Uterus (tissue), 4 donors: ENCODE data around the gene UBAC1. TPM values are rescaled to one million over a fixed set of nuclear protein-coding genes. Genes with fewer than 3 reads are reported as not detected.

Source experiments
- DNase-seq, 2 donors: peaks; one replicate each; pipeline ENCODE4 v3.0.0-alpha.2; 2019 to 2020
- H3K27ac ChIP-seq, 2 donors: fragments of 200-600 bp; sonication (generic); 1 replicate in 1 of 2; 2 replicates in 1 of 2; pipeline ENCODE4 v1.5.1; 2016 to 2018
- H3K27me3 ChIP-seq, 2 donors: fragments of 200-600 bp; sonication (generic); one replicate each; pipeline ENCODE4 v1.5.1; 2018 to 2019; ENCODE audit warnings: control low read depth in 1 of 2
- H3K36me3 ChIP-seq, 2 donors: fragments of 200-600 bp; sonication (generic); one replicate each; pipeline ENCODE4 v1.5.1; 2019; ENCODE audit warnings: control low read depth in 1 of 2
- H3K4me1 ChIP-seq, 2 donors: fragments of 200-600 bp; sonication (generic); one replicate each; pipeline ENCODE4 v1.5.1; 2018 to 2019; ENCODE audit warnings: control low read depth in 1 of 2
- H3K4me3 ChIP-seq, 2 donors: fragments of 200-600 bp; sonication (generic); 1 replicate in 1 of 2; 2 replicates in 1 of 2; pipeline ENCODE4 v1.5.1; 2018 to 2019; ENCODE audit warnings: mild to moderate bottlenecking in 1 of 2
- H3K9me3 ChIP-seq, 2 donors: fragments of 200-600 bp; sonication (generic); one replicate each; pipeline ENCODE4 v1.5.1; 2019; ENCODE audit warnings: control low read depth in 1 of 2
- POLR2A ChIP-seq, 2 donors: fragments of 450-650 bp; IDR thresholded peaks; one replicate each; pipeline ENCODE4 v1.6.1; 2016; ENCODE audit warnings: antibody characterized with exemption in 2 of 2, mild to moderate bottlenecking in 1 of 2, moderate library complexity in 1 of 2
- intact Hi-C: fragments of 100-400 bp; cut with DNase I; formaldehyde crosslinking; loops from one replicate; pipeline ENCODE4 v1.15.1; 2023; ENCODE audit warnings: low total_unique reads
- total RNA-seq, 4 donors: library from RNA; depleted of rRNA in 3 of 4; stranded (reverse); fragments of >200 nt in 3 of 4; gene quantifications; one replicate each; pipeline versions ENCODE4 v1.1.0 to v1.2.4, GENCODE V29; 2014 to 2023
- TF ChIP-seq, protein P1 (sequence below), 4 experiments: fragments of 200-600 bp in 2 of 4; fragments of 450-650 bp in 2 of 4; sonication (generic) in 2 of 4; IDR thresholded peaks; one replicate each; pipeline ENCODE4 v1.5.1; 2016 to 2019; ENCODE audit warnings: antibody characterized with exemption in 4 of 4, mild to moderate bottlenecking in 2 of 4, moderate library complexity in 1 of 4
- donor health status: DM: yes; HTN: yes; CAD: no.

UBAC1 gene
- total RNA-seq, 4 donors from 2014 or later, result 25.1 to 46.1 (median 35.8) TPM

DNA sequence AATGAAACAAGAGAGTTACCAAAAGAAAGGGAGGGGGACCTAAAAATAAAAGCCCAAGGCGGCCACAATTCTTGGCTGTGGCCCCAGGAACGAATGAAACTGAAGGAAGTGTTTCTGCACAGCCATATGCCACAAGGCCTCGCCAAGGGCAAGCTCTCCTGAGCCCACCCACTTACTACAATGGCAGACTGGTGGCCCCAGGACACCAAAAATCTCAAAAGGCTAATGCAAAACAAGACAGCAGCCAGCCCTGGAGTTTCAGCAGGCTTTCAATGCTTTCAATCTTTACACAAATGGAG lies 57.9 kb downstream of the UBAC1 start:
- Histone ChIP-seq H3K4me1 (peaks cover 0 to 8% of the 10 kb centered on the region in 2 donors), H3K36me3 (no peaks in the 10 kb centered on the region), H3K9me3 (no peaks in the 10 kb centered on the region), H3K27me3 (no peaks in the 10 kb centered on the region), H3K27ac (no peak overlapping the region), H3K4me3 (no peak overlapping the region)
- TF ChIP-seq, protein P1, sequence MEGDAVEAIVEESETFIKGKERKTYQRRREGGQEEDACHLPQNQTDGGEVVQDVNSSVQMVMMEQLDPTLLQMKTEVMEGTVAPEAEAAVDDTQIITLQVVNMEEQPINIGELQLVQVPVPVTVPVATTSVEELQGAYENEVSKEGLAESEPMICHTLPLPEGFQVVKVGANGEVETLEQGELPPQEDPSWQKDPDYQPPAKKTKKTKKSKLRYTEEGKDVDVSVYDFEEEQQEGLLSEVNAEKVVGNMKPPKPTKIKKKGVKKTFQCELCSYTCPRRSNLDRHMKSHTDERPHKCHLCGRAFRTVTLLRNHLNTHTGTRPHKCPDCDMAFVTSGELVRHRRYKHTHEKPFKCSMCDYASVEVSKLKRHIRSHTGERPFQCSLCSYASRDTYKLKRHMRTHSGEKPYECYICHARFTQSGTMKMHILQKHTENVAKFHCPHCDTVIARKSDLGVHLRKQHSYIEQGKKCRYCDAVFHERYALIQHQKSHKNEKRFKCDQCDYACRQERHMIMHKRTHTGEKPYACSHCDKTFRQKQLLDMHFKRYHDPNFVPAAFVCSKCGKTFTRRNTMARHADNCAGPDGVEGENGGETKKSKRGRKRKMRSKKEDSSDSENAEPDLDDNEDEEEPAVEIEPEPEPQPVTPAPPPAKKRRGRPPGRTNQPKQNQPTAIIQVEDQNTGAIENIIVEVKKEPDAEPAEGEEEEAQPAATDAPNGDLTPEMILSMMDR (IDR thresholded peaks at IDR 0.05), result no peak
- no peak for TF ChIP-seq POLR2A (IDR thresholded peaks at IDR 0.05)
- DNase-seq, result no peak
- intact Hi-C loops, result no loop called here

DNA sequence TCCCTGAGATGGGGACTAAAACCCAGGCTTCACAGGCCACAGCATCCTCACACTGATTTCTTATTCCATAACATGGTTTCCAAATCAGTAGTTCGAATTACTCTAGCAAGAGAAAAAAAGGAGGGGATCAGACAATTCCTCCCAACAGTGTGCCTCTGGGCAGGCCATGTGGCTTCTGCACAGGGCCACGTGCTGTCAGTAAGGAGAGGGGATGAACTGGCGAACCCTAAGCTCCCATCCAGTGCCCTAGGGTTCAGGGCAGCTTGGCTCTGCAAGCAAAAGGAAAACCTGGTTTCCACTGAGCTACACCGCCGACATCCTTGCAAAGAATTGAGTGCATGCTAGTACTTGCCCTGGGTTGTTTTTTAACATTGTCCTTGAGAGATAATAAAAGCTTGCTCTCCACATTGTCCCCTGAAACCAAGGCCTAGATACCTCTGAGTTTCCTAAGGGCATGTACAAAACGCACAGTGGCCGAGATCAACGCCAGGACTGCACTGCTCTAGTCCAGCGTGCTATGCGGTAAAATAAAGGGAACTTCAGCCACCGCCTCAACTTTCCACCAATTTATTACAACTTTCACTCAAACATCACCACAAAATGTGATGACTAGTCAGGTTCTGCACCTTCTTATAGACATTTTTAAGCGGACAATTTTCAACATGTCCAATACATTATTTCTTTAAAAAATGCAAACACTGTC lies 58.4 kb downstream of the UBAC1 start:
- Histone ChIP-seq H3K27ac (no peak overlapping the region), H3K36me3 (no peaks in the 10 kb centered on the region), H3K27me3 (no peaks in the 10 kb centered on the region), H3K4me3 (no peak overlapping the region), H3K9me3 (no peaks in the 10 kb centered on the region), H3K4me1 (peaks cover 0 to 8% of the 10 kb centered on the region in 2 donors)
- intact Hi-C loops, result no loop called here
- no peak for DNase-seq
- no peak for TF ChIP-seq POLR2A (IDR thresholded peaks at IDR 0.05)
- TF ChIP-seq, protein P1 (IDR thresholded peaks at IDR 0.05), result no peak

DNA sequence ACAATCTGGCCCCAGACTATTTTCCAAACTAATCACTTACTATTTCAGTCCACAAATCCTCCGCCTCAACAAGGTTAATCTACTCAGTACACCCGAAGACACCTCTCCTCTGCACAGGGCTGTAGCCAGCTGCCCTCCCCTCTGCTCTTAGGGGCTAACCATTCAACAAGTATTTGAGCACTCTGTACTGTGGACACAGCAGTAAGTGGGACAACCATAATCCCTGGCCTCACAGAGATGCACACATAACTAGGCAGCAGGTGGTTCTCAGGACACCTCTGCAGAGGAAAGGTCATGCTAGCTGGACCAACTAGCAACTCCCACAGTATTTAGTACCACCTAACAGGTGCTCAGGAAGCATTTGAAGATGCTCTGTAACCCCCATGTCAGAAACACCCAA lies 59.3 kb downstream of the UBAC1 start:
- TF ChIP-seq POLR2A (IDR thresholded peaks at IDR 0.05), result no peak
- TF ChIP-seq, protein P1 (IDR thresholded peaks at IDR 0.05), result no peak

DNA sequence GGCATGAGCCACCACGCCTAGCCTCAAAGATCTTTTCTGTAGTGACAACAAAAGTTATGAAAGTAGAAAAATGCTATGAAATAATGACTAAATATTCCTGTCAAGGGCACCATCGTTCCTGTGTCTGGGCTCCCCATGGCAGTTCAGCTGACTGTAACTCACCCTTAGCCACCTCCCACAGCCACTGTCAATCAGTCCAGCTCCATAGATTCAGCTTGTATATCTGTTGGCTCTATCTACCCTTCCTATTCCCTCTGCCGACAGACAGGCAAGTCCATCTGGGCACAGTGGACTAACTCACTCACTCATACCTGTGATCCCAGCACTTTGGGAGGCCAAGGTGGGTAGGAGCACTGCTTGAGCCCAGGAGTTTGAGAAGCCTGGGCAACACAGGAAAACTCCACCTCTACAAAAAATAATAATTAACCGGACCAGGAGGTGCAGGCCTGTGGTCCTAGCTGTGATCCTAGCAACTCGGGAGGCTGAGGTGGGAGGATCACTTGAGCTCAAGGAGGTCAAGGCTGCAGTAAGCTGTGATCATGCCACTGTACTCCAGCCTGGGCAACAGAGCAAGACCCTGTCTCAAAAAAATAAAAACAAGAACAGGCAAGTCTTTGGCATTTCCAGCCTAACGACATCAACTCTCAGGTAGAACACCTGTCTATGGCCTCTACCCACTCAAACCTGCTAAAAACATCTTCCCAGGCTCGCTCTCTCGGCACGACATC lies 60.0 kb downstream of the UBAC1 start:
- intact Hi-C loops, result no loop called here
- no peak overlapping the region for H3K27ac ChIP-seq
- TF ChIP-seq, protein P1 (IDR thresholded peaks at IDR 0.05), result no peak
- TF ChIP-seq POLR2A (IDR thresholded peaks at IDR 0.05), result no peak

More for the DNA sequence above, 59.3 kb downstream of the UBAC1 start:
- no peak for DNase-seq
- intact Hi-C loops, result no loop called here
- Histone ChIP-seq H3K27me3 (no peaks in the 10 kb centered on the region), H3K4me1 (peaks cover 0 to 8% of the 10 kb centered on the region in 2 donors), H3K27ac (no peak overlapping the region), H3K36me3 (no peaks in the 10 kb centered on the region), H3K9me3 (no peaks in the 10 kb centered on the region), H3K4me3 (no peak overlapping the region)

DNA sequence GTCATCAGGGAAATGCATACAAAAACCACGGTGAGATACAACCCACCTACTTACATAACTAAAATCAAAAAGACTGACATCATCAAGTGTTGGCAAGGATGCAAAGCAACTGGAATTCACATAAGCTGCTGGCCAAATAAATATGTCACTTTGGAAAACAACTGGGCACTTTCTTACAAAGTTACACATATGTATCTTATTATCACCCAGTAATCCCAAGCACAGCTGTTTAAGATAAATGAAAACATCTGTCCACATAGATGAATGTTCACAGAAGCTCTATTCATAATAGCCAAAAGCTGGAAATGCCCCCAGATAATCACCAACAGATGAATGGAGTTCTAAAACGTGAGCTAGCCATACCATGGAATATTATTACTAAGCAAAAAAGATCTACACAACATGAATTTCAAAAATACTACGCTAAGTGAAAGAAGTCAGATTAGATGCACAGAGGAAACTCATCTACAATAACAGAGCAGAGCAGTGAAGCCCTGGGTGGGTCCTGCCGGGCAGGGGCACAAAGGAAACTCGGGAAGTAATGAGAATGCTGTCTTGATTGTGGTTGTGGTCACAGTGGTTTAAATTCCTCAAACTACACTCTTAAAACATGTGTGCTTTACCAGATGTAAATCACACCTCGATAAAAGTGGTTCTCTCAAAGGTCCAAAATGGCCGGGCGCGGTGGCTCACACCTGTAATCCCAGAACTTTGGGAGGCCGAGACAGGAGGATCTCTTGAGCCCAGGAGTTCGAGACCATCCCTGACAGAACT lies 62.4 kb downstream of the UBAC1 start:
- DNase-seq, result no peak
- no peak for TF ChIP-seq POLR2A (IDR thresholded peaks at IDR 0.05)
- TF ChIP-seq, protein P1 (IDR thresholded peaks at IDR 0.05), result no peak
- intact Hi-C loops, result no loop called here

More for the DNA sequence above, 60.0 kb downstream of the UBAC1 start:
- Histone ChIP-seq H3K9me3 (no peaks in the 10 kb centered on the region), H3K4me1 (peaks cover 0 to 8% of the 10 kb centered on the region in 2 donors), H3K27me3 (no peaks in the 10 kb centered on the region), H3K4me3 (no peak overlapping the region), H3K36me3 (no peaks in the 10 kb centered on the region)
- no peak for DNase-seq

More for the DNA sequence above, 62.4 kb downstream of the UBAC1 start:
- Histone ChIP-seq H3K27ac (no peak overlapping the region), H3K4me3 (no peak overlapping the region), H3K9me3 (no peaks in the 10 kb centered on the region), H3K36me3 (no peaks in the 10 kb centered on the region), H3K27me3 (no peaks in the 10 kb centered on the region), H3K4me1 (no peaks in the 10 kb centered on the region)
